ENCODE results near the gene EDARADD.

DNA sequence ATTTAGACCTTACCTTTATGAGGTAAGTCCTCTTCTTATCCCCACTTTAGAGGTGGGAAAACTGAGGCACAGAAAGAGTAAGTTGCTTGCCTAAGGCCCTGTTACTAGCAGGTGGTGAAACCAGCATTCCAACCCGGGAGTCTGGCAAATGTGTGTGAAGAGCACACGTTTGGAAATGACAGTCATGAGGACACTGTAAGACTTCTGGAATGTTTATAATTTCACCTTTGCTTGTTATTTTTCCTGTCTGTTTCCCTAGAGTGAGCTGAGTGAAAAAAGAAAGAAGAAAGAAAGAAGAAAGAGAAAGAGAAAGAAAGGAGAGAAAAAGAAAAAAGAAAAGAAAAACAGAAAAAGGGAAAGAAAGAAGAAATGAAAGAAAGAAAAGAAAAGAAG, 108.5 kb downstream of the EDARADD start:
- TF ChIP-seq, protein P1, sequence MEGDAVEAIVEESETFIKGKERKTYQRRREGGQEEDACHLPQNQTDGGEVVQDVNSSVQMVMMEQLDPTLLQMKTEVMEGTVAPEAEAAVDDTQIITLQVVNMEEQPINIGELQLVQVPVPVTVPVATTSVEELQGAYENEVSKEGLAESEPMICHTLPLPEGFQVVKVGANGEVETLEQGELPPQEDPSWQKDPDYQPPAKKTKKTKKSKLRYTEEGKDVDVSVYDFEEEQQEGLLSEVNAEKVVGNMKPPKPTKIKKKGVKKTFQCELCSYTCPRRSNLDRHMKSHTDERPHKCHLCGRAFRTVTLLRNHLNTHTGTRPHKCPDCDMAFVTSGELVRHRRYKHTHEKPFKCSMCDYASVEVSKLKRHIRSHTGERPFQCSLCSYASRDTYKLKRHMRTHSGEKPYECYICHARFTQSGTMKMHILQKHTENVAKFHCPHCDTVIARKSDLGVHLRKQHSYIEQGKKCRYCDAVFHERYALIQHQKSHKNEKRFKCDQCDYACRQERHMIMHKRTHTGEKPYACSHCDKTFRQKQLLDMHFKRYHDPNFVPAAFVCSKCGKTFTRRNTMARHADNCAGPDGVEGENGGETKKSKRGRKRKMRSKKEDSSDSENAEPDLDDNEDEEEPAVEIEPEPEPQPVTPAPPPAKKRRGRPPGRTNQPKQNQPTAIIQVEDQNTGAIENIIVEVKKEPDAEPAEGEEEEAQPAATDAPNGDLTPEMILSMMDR (conservative IDR thresholded peaks at IDR 0.05; ENCODE audit: low read depth, low read length) = no peak
- TF ChIP-seq EZH2 (IDR thresholded peaks at IDR 0.05; ENCODE audit: low read length, unreplicated experiment) (no peak), EZH2phosphoT487 (IDR thresholded peaks at IDR 0.05; ENCODE audit: borderline replicate concordance, low read length) (no peak)

Data from PC-3 (cell line).